Caco-2 (cell line): Measurements from ENCODE around the gene RYR1. TPM values are rescaled to one million over a fixed set of nuclear protein-coding genes. Genes with fewer than 3 reads are reported as not detected.

ENCODE experiments used
- BruUV-seq: library from RNA; stranded (reverse); fragments of 400-500 nt; replicated peaks from 2 replicates; lab custom pipeline; 2021; lab: Mats Ljungman, UMichigan
- CTCF ChIA-PET: fragments of 300-600 bp; sonication (Branson Sonifier 250); formaldehyde crosslinking; loops from one replicate; lab custom pipeline; 2022; ENCODE audit warnings: antibody characterized with exemption; lab: Charles Lee
- POLR2A ChIA-PET: fragments of 300-600 bp; sonication (Branson Sonifier 250); formaldehyde crosslinking; loops from one replicate; lab custom pipeline; 2022; ENCODE audit warnings: antibody characterized with exemption; lab: Charles Lee
- DNase-seq, 2 experiments: peaks; one replicate each; pipeline versions ENCODE4 v3.0.0 to v3.0.0-alpha.2; 2020 to 2022
- H3K27me3 ChIP-seq: replicated peaks from 2 replicates; pipeline ENCODE4 v1.6.0; 2011; ENCODE audit warnings: low read length; ENCODE audit not compliant: control insufficient read depth, insufficient read depth
- H3K36me3 ChIP-seq: 2 replicates; pipeline ENCODE4 v1.5.1; 2011; ENCODE audit warnings: low read length; ENCODE audit not compliant: control insufficient read depth, insufficient read depth
- H3K4me1 ChIP-seq: fragments of 250-450 bp; sonication (Bioruptor Pico); 2 replicates; pipeline ENCODE4 v1.5.1; 2020; ENCODE audit warnings: mild to moderate bottlenecking
- H3K4me3 ChIP-seq: 2 replicates; pipeline ENCODE4 v1.5.1; 2011; ENCODE audit warnings: low read depth, mild to moderate bottlenecking, control low read depth, low read length
- H3K9me3 ChIP-seq: fragments of 250-450 bp; sonication (Bioruptor Pico); 2 replicates; pipeline ENCODE4 v1.5.1; 2020; ENCODE audit warnings: mild to moderate bottlenecking, moderate library complexity
- H3K27ac Mint-ChIP-seq: one replicate; pipeline ENCODE4 v1.8.0; 2022; ENCODE audit warnings: mixed read lengths; ENCODE audit not compliant: unreplicated experiment
- H3K27me3 Mint-ChIP-seq: one replicate; pipeline ENCODE4 v1.8.0; 2022; ENCODE audit warnings: mixed read lengths; ENCODE audit not compliant: insufficient read depth, unreplicated experiment
- H3K36me3 Mint-ChIP-seq: one replicate; pipeline ENCODE4 v1.8.0; 2022; ENCODE audit warnings: mild to moderate bottlenecking, mixed read lengths; ENCODE audit not compliant: insufficient read depth, unreplicated experiment
- H3K4me1 Mint-ChIP-seq: one replicate; pipeline ENCODE4 v1.8.0; 2022; ENCODE audit warnings: low read depth, mixed read lengths; ENCODE audit not compliant: unreplicated experiment
- H3K4me3 Mint-ChIP-seq: one replicate; pipeline ENCODE4 v1.8.0; 2022; ENCODE audit warnings: mild to moderate bottlenecking, moderate library complexity, mixed read lengths; ENCODE audit not compliant: unreplicated experiment
- H3K9me3 Mint-ChIP-seq: one replicate; pipeline ENCODE4 v1.8.0; 2022; ENCODE audit warnings: mixed read lengths; ENCODE audit not compliant: unreplicated experiment
- intact Hi-C: fragments of 100-400 bp; cut with micrococcal nuclease; formaldehyde crosslinking; loops from one replicate; pipeline ENCODE4 v1.10.0; 2022; ENCODE audit not compliant: unreplicated experiment
- total RNA-seq: library from RNA; stranded (reverse); gene quantifications from 2 replicates; pipeline ENCODE4 v1.2.3, GENCODE V29; 2022
- TF ChIP-seq, protein P1 (sequence below), 2 experiments: fragments of 200-600 bp in 1 of 2; IDR thresholded peaks; 1 replicate in 1 of 2; 2 replicates in 1 of 2; pipeline versions ENCODE4 v1.5.1 to v1.8.0; 2011 to 2022; ENCODE audit warnings: antibody characterized with exemption in 1 of 2, control low read depth in 1 of 2, inconsistent platforms in 1 of 2, low read depth in 1 of 2, low read length in 1 of 2, mild to moderate bottlenecking in 1 of 2, moderate library complexity in 1 of 2; ENCODE audit not compliant: insufficient read depth in 1 of 2, severe bottlenecking in 1 of 2, unreplicated experiment in 1 of 2

Gene RYR1
- total RNA-seq, 1 experiment from 2014 or later, result 5.6 TPM

DNA sequence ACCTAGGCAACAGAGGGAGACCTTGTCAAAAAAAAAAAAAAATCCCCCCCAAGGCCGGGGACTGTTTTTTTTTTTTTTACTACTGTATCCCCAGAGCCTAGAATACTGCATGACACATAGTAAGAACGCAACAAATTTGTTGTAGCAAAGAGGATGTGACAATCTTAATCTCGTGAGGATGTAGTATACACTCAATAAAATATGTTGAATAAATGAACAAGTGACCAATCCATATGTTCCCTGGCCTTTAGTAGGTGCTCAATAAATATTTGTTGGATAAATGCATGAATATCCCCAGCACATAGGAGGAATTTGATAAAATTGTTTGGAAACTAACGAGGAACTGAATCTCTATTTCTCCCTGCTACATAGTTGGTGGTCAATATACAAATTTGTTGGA lies 108.5 kb downstream of the RYR1 start:
- POLR2A ChIA-PET, result no interaction called here
- CTCF ChIA-PET, result no interaction called here
- Histone ChIP-seq H3K36me3 (no peaks in the 10 kb centered on the region), H3K4me1 (0 out of 2 replicates have a peak, but pooled peaks cover 9% of the 10 kb centered on the region), H3K27me3 (no peaks in the 10 kb centered on the region; the same call in 1 of the 2 replicates), H3K9me3 (no peaks in the 10 kb centered on the region), H3K4me3 (no peak overlapping the region)
- no TSS peak for BruUV-seq
- Mint-ChIP-seq H3K4me1 (peaks cover 6% of the 10 kb centered on the region), H3K27ac (no peak overlapping the region), H3K4me3 (no peak overlapping the region), H3K27me3 (no peaks in the 10 kb centered on the region), H3K9me3 (no peaks in the 10 kb centered on the region), H3K36me3 (no peaks in the 10 kb centered on the region)
- intact Hi-C loops, result loop anchor here (5.0 to 10.0 kb wide), 2 partner anchors 75 to 193 kb away; partner anchors contain the start of genes EIF3K and MAP4K1
- TF ChIP-seq, protein P1, sequence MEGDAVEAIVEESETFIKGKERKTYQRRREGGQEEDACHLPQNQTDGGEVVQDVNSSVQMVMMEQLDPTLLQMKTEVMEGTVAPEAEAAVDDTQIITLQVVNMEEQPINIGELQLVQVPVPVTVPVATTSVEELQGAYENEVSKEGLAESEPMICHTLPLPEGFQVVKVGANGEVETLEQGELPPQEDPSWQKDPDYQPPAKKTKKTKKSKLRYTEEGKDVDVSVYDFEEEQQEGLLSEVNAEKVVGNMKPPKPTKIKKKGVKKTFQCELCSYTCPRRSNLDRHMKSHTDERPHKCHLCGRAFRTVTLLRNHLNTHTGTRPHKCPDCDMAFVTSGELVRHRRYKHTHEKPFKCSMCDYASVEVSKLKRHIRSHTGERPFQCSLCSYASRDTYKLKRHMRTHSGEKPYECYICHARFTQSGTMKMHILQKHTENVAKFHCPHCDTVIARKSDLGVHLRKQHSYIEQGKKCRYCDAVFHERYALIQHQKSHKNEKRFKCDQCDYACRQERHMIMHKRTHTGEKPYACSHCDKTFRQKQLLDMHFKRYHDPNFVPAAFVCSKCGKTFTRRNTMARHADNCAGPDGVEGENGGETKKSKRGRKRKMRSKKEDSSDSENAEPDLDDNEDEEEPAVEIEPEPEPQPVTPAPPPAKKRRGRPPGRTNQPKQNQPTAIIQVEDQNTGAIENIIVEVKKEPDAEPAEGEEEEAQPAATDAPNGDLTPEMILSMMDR (IDR thresholded peaks at IDR 0.05; ENCODE audit: insufficient read depth in 1 of 2, low read depth in 1 of 2, low read length in 1 of 2, severe bottlenecking in 1 of 2, unreplicated experiment in 1 of 2), result no peak
- DNase-seq, result no peak

DNA sequence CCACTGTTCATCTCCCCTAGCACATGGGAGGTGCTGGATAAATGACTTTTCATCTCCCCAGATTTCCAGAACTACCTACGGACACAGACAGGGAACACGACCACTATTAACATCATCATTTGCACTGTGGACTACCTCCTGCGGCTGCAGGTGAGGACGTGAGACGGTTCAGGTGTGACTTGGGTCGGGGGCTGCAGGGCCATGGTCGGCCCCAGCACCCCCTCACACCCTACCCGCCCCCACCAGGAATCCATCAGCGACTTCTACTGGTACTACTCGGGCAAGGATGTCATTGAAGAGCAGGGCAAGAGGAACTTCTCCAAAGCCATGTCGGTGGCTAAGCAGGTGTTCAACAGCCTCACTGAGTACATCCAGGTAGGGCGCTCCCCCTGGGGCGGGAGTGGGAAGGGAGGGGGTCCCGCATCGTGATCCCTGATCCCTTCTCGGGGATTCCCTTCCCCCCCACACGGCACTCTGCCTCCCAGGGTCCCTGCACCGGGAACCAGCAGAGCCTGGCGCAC lies 109.9 kb downstream of the RYR1 start:
- intact Hi-C loops, result loop anchor here (5.0 to 10.0 kb wide), 2 partner anchors 74 to 191 kb away; partner anchors contain the start of genes EIF3K and MAP4K1
- DNase-seq, result no peak
- no peaks in the 10 kb centered on the region for H3K36me3 Mint-ChIP-seq
- Histone ChIP-seq H3K27me3 (no peaks in the 10 kb centered on the region), H3K4me3 (no peak overlapping the region), H3K36me3 (no peaks in the 10 kb centered on the region), H3K4me1 (0 out of 2 replicates have a peak, but pooled peaks cover 9% of the 10 kb centered on the region), H3K9me3 (no peaks in the 10 kb centered on the region)
- H3K9me3 Mint-ChIP-seq, result no peaks in the 10 kb centered on the region
- BruUV-seq, result no TSS peak
- H3K4me1 Mint-ChIP-seq, result peaks cover 6% of the 10 kb centered on the region
- H3K4me3 Mint-ChIP-seq, result no peak overlapping the region
- TF ChIP-seq, protein P1 (IDR thresholded peaks at IDR 0.05; ENCODE audit: insufficient read depth in 1 of 2, low read depth in 1 of 2, low read length in 1 of 2, severe bottlenecking in 1 of 2, unreplicated experiment in 1 of 2), result no peak
- ChIA-PET POLR2A (no interaction called here), CTCF (interaction anchor here (0.6 to 1.0 kb wide), 4 partner anchors 91 to 143 kb away, joined by 3 to 8 read pairs (median 4); partner anchors contain the start of gene FAM98C)
- H3K27ac Mint-ChIP-seq, result no peak overlapping the region
- no peaks in the 10 kb centered on the region for H3K27me3 Mint-ChIP-seq

DNA sequence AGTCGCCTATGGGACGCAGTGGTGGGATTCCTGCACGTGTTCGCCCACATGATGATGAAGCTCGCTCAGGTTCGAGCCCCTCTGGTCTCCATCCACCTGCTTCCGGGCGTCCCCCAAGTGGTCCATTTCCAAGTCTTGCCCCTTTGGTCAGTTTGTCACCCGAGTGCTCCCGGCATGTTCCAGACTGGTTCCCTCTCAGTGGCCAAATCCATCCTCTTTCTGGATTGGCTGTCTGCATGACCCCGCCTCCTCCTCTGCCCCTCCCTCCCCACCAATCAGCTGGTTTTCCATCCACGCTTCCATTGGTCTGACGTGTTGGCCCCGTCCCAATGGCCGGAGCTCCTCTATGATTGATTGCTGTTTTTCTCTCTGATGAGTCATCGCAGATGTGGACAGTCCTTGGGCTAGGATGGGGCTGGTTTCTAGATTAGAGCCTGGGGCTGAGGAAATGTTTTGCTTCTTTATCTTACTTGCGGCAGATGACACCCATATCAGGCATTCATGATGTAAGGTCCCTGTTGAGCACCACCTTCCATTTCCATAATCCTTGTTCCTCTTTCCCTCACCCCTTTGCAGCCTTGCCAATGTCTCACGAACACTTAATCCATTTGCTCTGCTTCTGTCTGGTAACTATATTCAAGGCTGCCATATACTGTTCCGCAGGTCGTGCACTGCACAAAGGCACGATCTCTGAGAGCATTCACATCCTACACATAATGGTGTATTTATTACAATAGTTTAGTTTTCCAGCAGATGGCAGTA lies 110.5 kb downstream of the RYR1 start:
- POLR2A ChIA-PET, result interaction anchor here (0.6 kb wide), 1 partner anchor 20 kb away, joined by 3 read pairs; no protein-coding TSS in a partner anchor
- CTCF ChIA-PET, result interaction anchor here (0.5 to 1.0 kb wide), 5 partner anchors 30 to 142 kb away, joined by 3 to 8 read pairs (median 3); partner anchors contain the start of gene FAM98C
- Mint-ChIP-seq H3K36me3 (no peaks in the 10 kb centered on the region), H3K27me3 (no peaks in the 10 kb centered on the region), H3K4me1 (peaks cover 6% of the 10 kb centered on the region), H3K4me3 (peak overlapping the region; percentile 44), H3K9me3 (no peaks in the 10 kb centered on the region), H3K27ac (no peak overlapping the region)
- H3K4me3 ChIP-seq, result peak overlapping the region; percentile 24; the same call in 1 of the 2 replicates
- intact Hi-C loops, result loop anchor here (1.0 to 10.0 kb wide), 3 partner anchors 73 to 191 kb away; partner anchors contain the start of genes EIF3K and MAP4K1
- no peaks in the 10 kb centered on the region for H3K36me3 ChIP-seq
- no TSS peak for BruUV-seq
- H3K9me3 ChIP-seq, result no peaks in the 10 kb centered on the region
- H3K4me1 ChIP-seq, result 0 out of 2 replicates have a peak, but pooled peaks cover 9% of the 10 kb centered on the region
- peak; percentile 69 to 82 for DNase-seq
- no peaks in the 10 kb centered on the region for H3K27me3 ChIP-seq
- TF ChIP-seq, protein P1 (IDR thresholded peaks at IDR 0.05; ENCODE audit: insufficient read depth in 1 of 2, low read depth in 1 of 2, low read length in 1 of 2, severe bottlenecking in 1 of 2, unreplicated experiment in 1 of 2), result peak in 1 of 2 experiments; percentile 47
